ENCODE measurements around the gene RAB3GAP2. TPM values are rescaled to one million over a fixed set of nuclear protein-coding genes. Genes with fewer than 3 reads are reported as not detected.

The RAB3GAP2 gene
- total and polyA plus RNA-seq, 2 of the 13 experiments (the other 11 are each of a cell fraction or from before 2014, with no cell fraction given) = 22.6 to 25.0 TPM

DNA sequence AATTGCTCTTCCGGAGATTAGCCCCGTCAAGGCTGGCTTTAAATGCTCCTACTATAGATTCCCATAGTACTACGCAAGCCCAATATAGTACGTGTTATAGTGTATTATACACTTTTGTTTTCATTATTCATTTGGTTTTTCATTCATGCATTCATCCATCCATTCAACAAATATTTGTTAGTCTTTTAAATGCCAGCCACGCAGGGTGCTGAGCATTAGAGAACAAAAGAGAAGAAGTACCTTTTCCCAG, 513 bp upstream of the RAB3GAP2 start (continued):
- no peak for TF ChIP-seq HNF1A (IDR thresholded peaks at IDR 0.05; ENCODE audit: low read depth)
- TF ChIP-seq HNF1A (CRISPR knock-in tag; IDR thresholded peaks at IDR 0.05; ENCODE audit: borderline replicate concordance) = no peak
- TF ChIP-seq ZNF816 (CRISPR knock-in tag; IDR thresholded peaks at IDR 0.05; ENCODE audit: borderline replicate concordance) = peak; percentile 89; the same call in 1 of the 2 replicates
- TF ChIP-seq ZFP36 (IDR thresholded peaks at IDR 0.05; ENCODE audit: borderline replicate concordance, low read depth, low read length, partially characterized antibody) = no peak
- TF ChIP-seq ZFP82 (CRISPR knock-in tag; IDR thresholded peaks at IDR 0.05; ENCODE audit: borderline replicate concordance) = 0 out of 2 replicates have a peak, but pooled peaks have one; percentile 32
- TF ChIP-seq ZNF333 (CRISPR knock-in tag; IDR thresholded peaks at IDR 0.05; ENCODE audit: borderline replicate concordance) = no peak
- TF ChIP-seq ZFAT (CRISPR knock-in tag; conservative IDR thresholded peaks at IDR 0.05) = 0 out of 2 replicates have a peak, but pooled peaks have one; percentile 17
- TF ChIP-seq SNAPC2 (CRISPR knock-in tag; IDR thresholded peaks at IDR 0.05) = no peak
- TF ChIP-seq HDAC1 (CRISPR knock-in tag; IDR thresholded peaks at IDR 0.05) = 0 out of 2 replicates have a peak, but pooled peaks have one; percentile 4
- no peak for TF ChIP-seq MED8 (CRISPR knock-in tag; IDR thresholded peaks at IDR 0.05; ENCODE audit: insufficient replicate concordance)
- TF ChIP-seq, protein P1, sequence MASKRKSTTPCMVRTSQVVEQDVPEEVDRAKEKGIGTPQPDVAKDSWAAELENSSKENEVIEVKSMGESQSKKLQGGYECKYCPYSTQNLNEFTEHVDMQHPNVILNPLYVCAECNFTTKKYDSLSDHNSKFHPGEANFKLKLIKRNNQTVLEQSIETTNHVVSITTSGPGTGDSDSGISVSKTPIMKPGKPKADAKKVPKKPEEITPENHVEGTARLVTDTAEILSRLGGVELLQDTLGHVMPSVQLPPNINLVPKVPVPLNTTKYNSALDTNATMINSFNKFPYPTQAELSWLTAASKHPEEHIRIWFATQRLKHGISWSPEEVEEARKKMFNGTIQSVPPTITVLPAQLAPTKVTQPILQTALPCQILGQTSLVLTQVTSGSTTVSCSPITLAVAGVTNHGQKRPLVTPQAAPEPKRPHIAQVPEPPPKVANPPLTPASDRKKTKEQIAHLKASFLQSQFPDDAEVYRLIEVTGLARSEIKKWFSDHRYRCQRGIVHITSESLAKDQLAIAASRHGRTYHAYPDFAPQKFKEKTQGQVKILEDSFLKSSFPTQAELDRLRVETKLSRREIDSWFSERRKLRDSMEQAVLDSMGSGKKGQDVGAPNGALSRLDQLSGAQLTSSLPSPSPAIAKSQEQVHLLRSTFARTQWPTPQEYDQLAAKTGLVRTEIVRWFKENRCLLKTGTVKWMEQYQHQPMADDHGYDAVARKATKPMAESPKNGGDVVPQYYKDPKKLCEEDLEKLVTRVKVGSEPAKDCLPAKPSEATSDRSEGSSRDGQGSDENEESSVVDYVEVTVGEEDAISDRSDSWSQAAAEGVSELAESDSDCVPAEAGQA (IDR thresholded peaks at IDR 0.05; ENCODE audit: low read depth) = no peak
- TF ChIP-seq, protein P1 (CRISPR knock-in tag; IDR thresholded peaks at IDR 0.05; ENCODE audit: borderline replicate concordance) = 0 out of 2 replicates have a peak, but pooled peaks have one; percentile 76
- TF ChIP-seq KDM4B (CRISPR knock-in tag; IDR thresholded peaks at IDR 0.05) = no peak
- no peak for TF ChIP-seq ZNF292 (CRISPR knock-in tag; IDR thresholded peaks at IDR 0.05; ENCODE audit: borderline replicate concordance, low read depth)
